Suprapubic skin (tissue), 4 donors: Measurements from ENCODE around the gene IFNL4. TPM values are rescaled to one million over a fixed set of nuclear protein-coding genes. Genes with fewer than 3 reads are reported as not detected.

Experiments
- DNase-seq, 2 donors: peaks; one replicate each; pipeline ENCODE4 v3.0.0-alpha.2; 2019; ENCODE audit warnings: low spot score in 2 of 2
- H3K27ac ChIP-seq: fragments of 200-600 bp; sonication (generic); one replicate; pipeline ENCODE4 v1.5.1; 2019
- H3K27me3 ChIP-seq: fragments of 200-600 bp; sonication (generic); one replicate; pipeline ENCODE4 v1.5.1; 2019
- H3K36me3 ChIP-seq: fragments of 200-600 bp; sonication (generic); one replicate; pipeline ENCODE4 v1.5.1; 2019
- H3K4me1 ChIP-seq: fragments of 200-600 bp; sonication (generic); one replicate; pipeline ENCODE4 v1.5.1; 2019
- H3K4me3 ChIP-seq: fragments of 200-600 bp; sonication (generic); one replicate; pipeline ENCODE4 v1.5.1; 2019; ENCODE audit warnings: mild to moderate bottlenecking
- H3K9me3 ChIP-seq: fragments of 200-600 bp; sonication (generic); one replicate; pipeline ENCODE4 v1.5.1; 2019
- EP300 ChIP-seq: sonication (generic); formaldehyde crosslinking; IDR thresholded peaks from one replicate; pipeline ENCODE4 v1.6.1; 2017; ENCODE audit warnings: antibody characterized with exemption
- POLR2A ChIP-seq, 2 donors: fragments of 450-650 bp; IDR thresholded peaks; one replicate each; pipeline ENCODE4 v1.6.1; 2017; ENCODE audit warnings: antibody characterized with exemption in 2 of 2, mild to moderate bottlenecking in 2 of 2, moderate library complexity in 2 of 2
- POLR2AphosphoS5 ChIP-seq, 3 donors: sonication (generic); formaldehyde crosslinking; IDR thresholded peaks; one replicate each; pipeline ENCODE4 v1.6.1; 2017; ENCODE audit warnings: antibody characterized with exemption in 3 of 3
- WGBS: methylation state at CpG from one replicate; pipeline ENCODE4 v1.1.5; 2018; 5-methylcytosine and 5-hydroxymethylcytosine counted together
- total RNA-seq, 4 donors: library from RNA; depleted of rRNA; stranded (reverse); fragments of >200 nt; gene quantifications; one replicate each; pipeline ENCODE4 v1.1.0, GENCODE V29; 2016
- TF ChIP-seq, protein P1 (sequence below), 2 donors: fragments of 200-600 bp in 1 of 2; fragments of 450-650 bp in 1 of 2; sonication (generic) in 1 of 2; IDR thresholded peaks; one replicate each; pipeline ENCODE4 v1.5.1; 2016 to 2019; ENCODE audit warnings: antibody characterized with exemption in 2 of 2, mild to moderate bottlenecking in 1 of 2, moderate library complexity in 1 of 2

The IFNL4 gene
- total RNA-seq, 4 donors from 2014 or later = not detected

DNA sequence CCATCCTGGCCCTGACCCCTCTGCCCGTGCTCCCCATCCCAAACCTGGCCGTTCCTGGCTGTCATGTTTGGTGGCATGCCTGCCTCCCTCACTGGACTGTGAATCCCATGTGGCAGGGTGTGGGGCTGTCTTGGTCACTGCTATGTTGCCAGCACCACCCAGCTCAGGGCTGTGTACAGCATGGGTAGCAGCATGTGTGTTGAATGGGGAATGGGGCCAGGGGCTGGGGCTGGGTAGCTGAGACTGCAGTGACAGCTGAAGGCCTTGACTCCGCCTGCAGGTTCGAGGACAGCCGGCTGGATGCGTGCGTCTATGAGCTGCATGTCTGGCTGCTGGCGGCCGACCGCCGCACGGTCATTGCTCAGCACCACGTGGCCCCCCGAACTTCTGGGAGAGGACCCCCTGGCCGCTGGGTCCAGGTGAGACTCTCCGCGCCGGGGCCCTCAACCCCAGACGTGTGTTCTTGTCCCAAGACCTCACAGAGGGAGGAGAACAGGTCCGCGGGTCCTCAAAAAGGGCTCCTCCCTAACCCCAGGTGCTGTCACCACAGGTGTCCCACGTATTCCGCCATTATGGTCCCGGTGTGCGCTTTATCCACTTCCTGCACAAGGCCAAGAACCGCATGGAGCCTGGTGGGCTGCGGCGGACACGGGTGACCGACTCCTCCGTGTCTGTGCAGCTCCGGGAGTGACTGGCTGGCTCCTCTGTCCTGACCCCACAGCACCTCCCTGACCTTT, 48.4 kb downstream of the IFNL4 start:
- H3K27me3 ChIP-seq = peaks cover 85% of the 10 kb centered on the region
- peaks cover 20% of the 10 kb centered on the region for H3K4me1 ChIP-seq
- no peak overlapping the region for H3K4me3 ChIP-seq
- TF ChIP-seq EP300 = no peak
- no peak for TF ChIP-seq POLR2A (IDR thresholded peaks at IDR 0.05)
- no peak for TF ChIP-seq POLR2AphosphoS5 (IDR thresholded peaks at IDR 0.05)
- TF ChIP-seq, protein P1, sequence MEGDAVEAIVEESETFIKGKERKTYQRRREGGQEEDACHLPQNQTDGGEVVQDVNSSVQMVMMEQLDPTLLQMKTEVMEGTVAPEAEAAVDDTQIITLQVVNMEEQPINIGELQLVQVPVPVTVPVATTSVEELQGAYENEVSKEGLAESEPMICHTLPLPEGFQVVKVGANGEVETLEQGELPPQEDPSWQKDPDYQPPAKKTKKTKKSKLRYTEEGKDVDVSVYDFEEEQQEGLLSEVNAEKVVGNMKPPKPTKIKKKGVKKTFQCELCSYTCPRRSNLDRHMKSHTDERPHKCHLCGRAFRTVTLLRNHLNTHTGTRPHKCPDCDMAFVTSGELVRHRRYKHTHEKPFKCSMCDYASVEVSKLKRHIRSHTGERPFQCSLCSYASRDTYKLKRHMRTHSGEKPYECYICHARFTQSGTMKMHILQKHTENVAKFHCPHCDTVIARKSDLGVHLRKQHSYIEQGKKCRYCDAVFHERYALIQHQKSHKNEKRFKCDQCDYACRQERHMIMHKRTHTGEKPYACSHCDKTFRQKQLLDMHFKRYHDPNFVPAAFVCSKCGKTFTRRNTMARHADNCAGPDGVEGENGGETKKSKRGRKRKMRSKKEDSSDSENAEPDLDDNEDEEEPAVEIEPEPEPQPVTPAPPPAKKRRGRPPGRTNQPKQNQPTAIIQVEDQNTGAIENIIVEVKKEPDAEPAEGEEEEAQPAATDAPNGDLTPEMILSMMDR (IDR thresholded peaks at IDR 0.05) = no peak
- H3K27ac ChIP-seq = no peak overlapping the region
- no peaks in the 10 kb centered on the region for H3K36me3 ChIP-seq
- WGBS = 87% methylated on average over 15 of the region's 32 CpGs
- no peaks in the 10 kb centered on the region for H3K9me3 ChIP-seq
- DNase-seq = no peak

DNA sequence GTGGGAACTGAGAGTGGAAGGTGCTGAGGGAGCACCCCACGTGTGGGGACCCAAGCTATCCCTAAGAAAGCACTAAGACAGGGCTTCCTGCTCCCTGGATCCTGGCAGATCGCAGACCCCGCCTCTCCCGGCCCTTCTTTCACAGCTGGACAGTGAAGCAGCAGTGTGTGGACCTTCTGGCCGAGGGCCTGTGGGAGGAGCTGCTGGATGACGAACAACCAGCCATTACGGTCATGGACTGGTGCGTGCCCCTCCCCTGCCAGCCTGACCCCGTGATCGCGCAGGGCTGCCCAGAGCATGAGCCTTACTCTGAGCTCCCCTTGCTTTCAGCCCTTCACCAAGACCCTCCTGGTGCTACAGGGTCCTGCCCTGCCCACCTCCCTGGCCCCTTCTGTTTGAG, 49.6 kb downstream of the IFNL4 start:
- DNase-seq = no peak
- Histone ChIP-seq H3K36me3 (no peaks in the 10 kb centered on the region), H3K27ac (no peak overlapping the region), H3K9me3 (no peaks in the 10 kb centered on the region), H3K27me3 (peaks cover 81% of the 10 kb centered on the region), H3K4me3 (no peak overlapping the region), H3K4me1 (peaks cover 20% of the 10 kb centered on the region)
- WGBS = 48% methylated on average over 11 of the region's 11 CpGs
- TF ChIP-seq EP300 (no peak), POLR2A (IDR thresholded peaks at IDR 0.05) (no peak), POLR2AphosphoS5 (IDR thresholded peaks at IDR 0.05) (no peak)
- TF ChIP-seq, protein P1 (IDR thresholded peaks at IDR 0.05) = no peak

DNA sequence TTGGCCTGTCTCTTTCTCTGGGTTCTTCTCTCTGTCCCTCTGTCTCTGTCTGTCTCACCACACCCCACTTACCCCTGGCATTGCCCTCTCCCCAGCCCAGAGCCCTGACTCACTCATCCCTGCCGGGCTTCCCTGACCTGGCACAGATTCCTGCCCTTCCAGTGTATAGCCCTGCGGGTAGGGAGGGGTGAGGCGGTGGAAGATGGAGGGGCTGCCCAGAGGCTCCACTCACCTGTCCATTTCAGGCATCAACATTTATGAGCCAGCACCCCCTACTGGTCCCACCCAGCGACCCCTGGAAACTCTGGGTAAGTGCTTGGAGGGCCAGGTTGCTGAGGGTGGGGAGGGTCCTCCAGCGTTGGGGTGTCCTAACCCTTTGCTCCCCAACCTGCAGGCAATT, 50.8 kb downstream of the IFNL4 start:
- H3K27ac ChIP-seq = no peak overlapping the region
- H3K4me3 ChIP-seq = peak overlapping the region; percentile 33
- no peaks in the 10 kb centered on the region for H3K9me3 ChIP-seq
- H3K4me1 ChIP-seq = peaks cover 28% of the 10 kb centered on the region
- TF ChIP-seq POLR2A (IDR thresholded peaks at IDR 0.05) (no peak), EP300 (no peak), POLR2AphosphoS5 (IDR thresholded peaks at IDR 0.05) (no peak)
- TF ChIP-seq, protein P1 (IDR thresholded peaks at IDR 0.05) = no peak
- H3K27me3 ChIP-seq = peaks cover 69% of the 10 kb centered on the region
- WGBS = 41% methylated on average over 5 of the region's 5 CpGs
- no peaks in the 10 kb centered on the region for H3K36me3 ChIP-seq
- no peak for DNase-seq

DNA sequence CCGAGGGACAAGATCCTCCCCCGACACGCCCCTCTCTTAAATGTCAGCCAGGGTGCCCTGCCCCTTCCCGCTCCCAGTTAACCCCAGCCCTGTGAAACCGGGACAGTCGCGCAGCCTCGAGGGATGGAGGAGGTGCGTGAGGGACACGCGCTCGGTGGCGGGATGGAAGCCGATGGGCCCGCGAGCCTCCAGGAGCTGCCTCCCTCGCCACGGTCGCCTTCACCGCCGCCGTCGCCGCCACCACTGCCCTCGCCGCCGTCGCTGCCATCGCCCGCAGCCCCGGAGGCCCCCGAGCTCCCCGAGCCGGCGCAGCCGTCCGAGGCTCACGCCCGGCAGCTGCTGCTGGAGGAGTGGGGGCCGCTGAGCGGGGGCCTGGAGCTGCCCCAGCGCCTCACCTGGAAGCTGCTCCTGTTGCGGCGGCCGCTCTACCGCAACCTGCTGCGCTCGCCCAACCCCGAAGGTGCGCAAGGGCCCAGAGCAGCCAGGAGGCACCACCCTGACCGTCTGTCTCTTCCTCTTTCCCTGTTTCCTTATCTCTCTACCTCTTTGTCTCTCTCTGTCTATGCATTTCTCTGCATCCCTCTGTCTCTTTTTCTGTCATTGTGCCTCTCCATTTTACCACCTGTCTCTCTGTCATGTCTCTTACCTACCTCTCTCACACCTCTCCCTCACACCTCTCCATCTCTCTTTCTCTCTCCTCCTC, 51.6 kb downstream of the IFNL4 start, which contains the start of gene NCCRP1:
TSS of gene NCCRP1 (plus strand) at position 105 of the 703 bp plus-strand sequence. CDS start at position 124, 19 bp downstream.
- Histone ChIP-seq H3K36me3 (no peaks in the 10 kb centered on the region), H3K4me3 (peak within 1 kb of the TSS; percentile 33), H3K9me3 (no peaks in the 10 kb centered on the region), H3K27me3 (peaks cover 61% of the 10 kb centered on the region), H3K4me1 (peaks cover 28% of the 10 kb centered on the region), H3K27ac (peak within 1 kb of the TSS; percentile 36)
- WGBS = 4% methylated on average over 42 of the region's 51 CpGs
- TF ChIP-seq POLR2AphosphoS5 (IDR thresholded peaks at IDR 0.05) (no peak), POLR2A (IDR thresholded peaks at IDR 0.05) (no peak), EP300 (no peak)
- TF ChIP-seq, protein P1 (IDR thresholded peaks at IDR 0.05) = no peak
- no peak for DNase-seq

DNA sequence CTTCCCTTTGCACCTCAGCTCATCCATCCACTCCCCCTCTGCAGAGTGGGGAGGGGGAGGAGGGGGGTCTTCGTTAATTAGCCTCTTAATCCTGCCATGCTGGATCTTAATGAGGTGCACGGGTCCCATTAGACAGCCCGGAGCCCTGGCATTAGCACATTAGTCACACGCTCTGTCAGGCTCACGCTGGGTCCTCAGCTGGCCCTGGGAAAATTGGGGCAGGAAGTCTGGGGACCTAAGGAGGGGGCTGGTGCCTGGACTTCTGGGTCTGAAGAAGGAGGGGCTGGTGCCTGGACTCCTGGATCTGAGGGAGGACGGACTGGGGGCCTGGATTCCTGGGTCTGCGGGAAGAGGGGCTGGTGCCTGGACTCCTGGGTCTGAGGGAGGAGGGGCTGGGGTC, 52.3 kb downstream of the IFNL4 start:
- no peak for DNase-seq
- 31% methylated on average over 7 of the region's 7 CpGs for WGBS

More for the DNA sequence above, 52.3 kb downstream of the IFNL4 start:
- no peak for TF ChIP-seq POLR2A (IDR thresholded peaks at IDR 0.05)
- TF ChIP-seq EP300 = no peak
- no peak for TF ChIP-seq POLR2AphosphoS5 (IDR thresholded peaks at IDR 0.05)
- TF ChIP-seq, protein P1 (IDR thresholded peaks at IDR 0.05) = no peak
- H3K9me3 ChIP-seq = no peaks in the 10 kb centered on the region
- H3K4me3 ChIP-seq = no peak overlapping the region
- peaks cover 28% of the 10 kb centered on the region for H3K4me1 ChIP-seq
- H3K36me3 ChIP-seq = no peaks in the 10 kb centered on the region
- H3K27ac ChIP-seq = no peak overlapping the region
- H3K27me3 ChIP-seq = peaks cover 54% of the 10 kb centered on the region
